GM23338 (cell line): Measurements from ENCODE around the gene AGTR1. TPM values are rescaled to one million over a fixed set of nuclear protein-coding genes. Genes with fewer than 3 reads are reported as not detected.

Source experiments
- ATAC-seq: fragments of 200-7000 bp; cut with Tn5 transposase; 3 replicates; pipeline ENCODE4 v1.9.1; 2020
- DNase-seq: peaks from one replicate; pipeline ENCODE4 v3.0.0-alpha.2; 2015; ENCODE audit warnings: low spot score
- H2AFZ ChIP-seq: fragments of 200-600 bp; sonication (generic); 2 replicates; pipeline ENCODE4 v1.8.0; 2016; ENCODE audit warnings: antibody characterized with exemption, mild to moderate bottlenecking, moderate library complexity
- H3F3A ChIP-seq: fragments of 200-600 bp; sonication (generic); replicated peaks from 2 replicates; pipeline ENCODE4 v1.8.0; 2017; ENCODE audit warnings: antibody characterized with exemption, mixed run types, low read depth
- H3K27ac ChIP-seq: fragments of 200-600 bp; sonication (generic); 2 replicates; pipeline ENCODE4 v1.6.1; 2016; ENCODE audit warnings: low read depth
- H3K27me3 ChIP-seq: fragments of 200-600 bp; sonication (generic); 2 replicates; pipeline ENCODE4 v1.8.0; 2016; ENCODE audit warnings: mild to moderate bottlenecking, mixed run types, moderate library complexity; ENCODE audit not compliant: insufficient read depth
- H3K36me3 ChIP-seq: fragments of 200-600 bp; sonication (generic); 2 replicates; pipeline ENCODE4 v1.8.0; 2016; ENCODE audit warnings: mild to moderate bottlenecking; ENCODE audit not compliant: insufficient read depth
- H3K4me1 ChIP-seq: fragments of 200-600 bp; sonication (generic); 2 replicates; pipeline ENCODE4 v1.8.0; 2016; ENCODE audit warnings: mild to moderate bottlenecking, moderate library complexity; ENCODE audit not compliant: insufficient read depth
- H3K4me2 ChIP-seq: fragments of 200-600 bp; sonication (generic); 2 replicates; pipeline ENCODE4 v1.7.1; 2017; ENCODE audit warnings: mixed run types
- H3K4me3 ChIP-seq: fragments of 200-600 bp; sonication (generic); 2 replicates; pipeline ENCODE4 v1.6.1; 2016; ENCODE audit warnings: mixed run types
- H3K79me2 ChIP-seq: fragments of 200-600 bp; sonication (generic); replicated peaks from 2 replicates; pipeline ENCODE4 v1.8.0; 2017; ENCODE audit warnings: mild to moderate bottlenecking; ENCODE audit not compliant: insufficient read depth
- H3K9me2 ChIP-seq: fragments of 200-600 bp; sonication (generic); 2 replicates; pipeline ENCODE4 v1.8.0; 2017; ENCODE audit not compliant: insufficient read depth
- H4K20me1 ChIP-seq: fragments of 200-600 bp; sonication (generic); replicated peaks from 2 replicates; pipeline ENCODE4 v1.8.0; 2017; ENCODE audit warnings: mild to moderate bottlenecking; ENCODE audit not compliant: insufficient read depth
- H3K27ac Mint-ChIP-seq: 2 replicates; pipeline ENCODE4 v1.8.0; 2020; ENCODE audit warnings: inconsistent platforms, mild to moderate bottlenecking, moderate library complexity, mixed read lengths
- H3K27me3 Mint-ChIP-seq: 3 replicates; pipeline ENCODE4 v1.8.0; 2022; ENCODE audit warnings: low read depth, mild to moderate bottlenecking, moderate library complexity, mixed read lengths, inconsistent platforms; ENCODE audit not compliant: insufficient read depth, poor library complexity
- H3K36me3 Mint-ChIP-seq: 3 replicates; pipeline ENCODE4 v1.8.0; 2021; ENCODE audit warnings: low read depth, mild to moderate bottlenecking, inconsistent platforms, moderate library complexity, mixed read lengths
- H3K4me1 Mint-ChIP-seq: 3 replicates; pipeline ENCODE4 v1.8.0; 2020; ENCODE audit warnings: mild to moderate bottlenecking, inconsistent platforms, mixed read lengths
- H3K4me3 Mint-ChIP-seq: 3 replicates; pipeline ENCODE4 v1.8.0; 2021; ENCODE audit warnings: moderate library complexity, mild to moderate bottlenecking, inconsistent platforms, mixed read lengths
- H3K9me3 Mint-ChIP-seq: 3 replicates; pipeline ENCODE4 v1.8.0; 2020; ENCODE audit warnings: moderate library complexity, mild to moderate bottlenecking, inconsistent platforms, mixed read lengths
- CREB1 ChIP-seq: fragments of 250-450 bp; sonication (Bioruptor Pico); IDR thresholded peaks from 2 replicates; pipeline ENCODE4 v1.5.0; 2020; ENCODE audit warnings: low read depth, mild to moderate bottlenecking, moderate library complexity
- CTCF ChIP-seq, 2 experiments: fragments of 200-600 bp in 1 of 2; sonication (generic) in 1 of 2; conservative IDR thresholded peaks; 2 replicates each; pipeline versions ENCODE4 v1.5.1 to v1.6.1; 2016 to 2017; ENCODE audit warnings: antibody characterized with exemption in 2 of 2, low read depth in 2 of 2, mild to moderate bottlenecking in 2 of 2, moderate library complexity in 1 of 2
- EZH2 ChIP-seq: fragments of 200-600 bp; sonication (generic); IDR thresholded peaks from one replicate; pipeline ENCODE4 v1.8.0; 2017; ENCODE audit warnings: antibody characterized with exemption, mild to moderate bottlenecking, low read depth; ENCODE audit not compliant: unreplicated experiment
- EZH2phosphoT487 ChIP-seq: fragments of 200-600 bp; sonication (generic); IDR thresholded peaks from one replicate; pipeline ENCODE4 v1.8.1; 2018; ENCODE audit warnings: antibody characterized with exemption; ENCODE audit not compliant: unreplicated experiment
- POLR2AphosphoS5 ChIP-seq: IDR thresholded peaks from 2 replicates; pipeline ENCODE4 v1.6.1; 2016; ENCODE audit warnings: antibody characterized with exemption, low read depth
- ZNF331 ChIP-seq: fragments of 250-450 bp; sonication (Bioruptor Pico); IDR thresholded peaks from 2 replicates; pipeline ENCODE4 v1.5.0; 2020; ENCODE audit warnings: low read depth, mild to moderate bottlenecking, moderate library complexity
- ZNF462 ChIP-seq: fragments of 250-450 bp; sonication (Bioruptor Pico); IDR thresholded peaks from 2 replicates; pipeline ENCODE4 v1.5.0; 2020; ENCODE audit warnings: mild to moderate bottlenecking, moderate library complexity
- polyA plus RNA-seq: library from polyadenylated mRNA; unstranded; fragments of >200 nt; fragmentation: Nextera tagmentation; extraction: Ambion mirVana; gene quantifications from 2 replicates; pipeline ENCODE4 v1.2.1, GENCODE V29; 2016
- total RNA-seq: library from RNA; depleted of rRNA; stranded (reverse); fragments of >200 nt; shearing (Covaris generic); gene quantifications from 2 replicates; pipeline ENCODE4 v1.2.3, GENCODE V29; 2014

The AGTR1 gene
- total and polyA plus RNA-seq, 2 experiments from 2014 or later = 0.16 TPM; not detected in 1

GRCh38 chr3:148648685-148649352 is 48.9 kb upstream of the AGTR1 start (continued):
- no peak for TF ChIP-seq ZNF462
- TF ChIP-seq POLR2AphosphoS5 = no peak
- no peak for TF ChIP-seq ZNF331 (CRISPR knock-in tag)
- TF ChIP-seq CREB1 (CRISPR knock-in tag) = no peak
- TF ChIP-seq CTCF (conservative IDR thresholded peaks at IDR 0.05; ENCODE audit: low read depth in 2 of 2) = no peak
- no peak for TF ChIP-seq EZH2

- peak overlapping the region; percentile 14; the same call in 1 of the 2 replicates for H3K27ac Mint-ChIP-seq
- TF ChIP-seq ZNF462 (no peak), ZNF331 (CRISPR knock-in tag) (no peak), POLR2AphosphoS5 (no peak), EZH2phosphoT487 (no peak)
These were observed 46.2 kb upstream of the AGTR1 start for GRCh38 chr3:148651549-148651948.

More at GRCh38 chr3:148651549-148651948, 46.2 kb upstream of the AGTR1 start:
- Histone ChIP-seq H3K9me2 (no peaks in the 10 kb centered on the region), H4K20me1 (no peaks in the 10 kb centered on the region), H3K27me3 (no peaks in the 10 kb centered on the region), H3K4me3 (no peak overlapping the region), H3K27ac (no peak overlapping the region), H3F3A (no peaks in the 10 kb centered on the region), H2AFZ (no peak overlapping the region), H3K79me2 (no peaks in the 10 kb centered on the region), H3K4me1 (no peaks in the 10 kb centered on the region), H3K36me3 (no peaks in the 10 kb centered on the region), H3K4me2 (no peak overlapping the region)
- Mint-ChIP-seq H3K4me1 (peaks cover 5% of the 10 kb centered on the region; the same call in 2 of the 3 replicates), H3K36me3 (no peaks in the 10 kb centered on the region), H3K9me3 (no peaks in the 10 kb centered on the region), H3K27me3 (no peaks in the 10 kb centered on the region), H3K4me3 (no peak overlapping the region)
- DNase-seq = no peak
- no peak for ATAC-seq
